K562 (cell line): Measurements from ENCODE around the gene ORAI3. TPM values are rescaled to one million over a fixed set of nuclear protein-coding genes. Genes with fewer than 3 reads are reported as not detected.

Source experiments
- ATAC-seq: fragments of 200-7000 bp; cut with Tn5 transposase; 3 replicates; pipeline ENCODE4 v1.9.1; 2020; ENCODE audit warnings: moderate library complexity
- BruUV-seq: library from RNA; stranded (reverse); fragments of 400-500 nt; replicated peaks from 2 replicates; lab custom pipeline; 2021; lab: Mats Ljungman, UMichigan
- CTCF ChIA-PET: fragments of 300-600 bp; formaldehyde crosslinking; extraction: SDS; loops from one replicate; lab custom pipeline; 2021; ENCODE audit warnings: low intra/inter-chr PET ratio; lab: Yijun Ruan, JAX
- POLR2A ChIA-PET: fragments of 300-600, 350-650 bp; sonication (Branson Sonifier 250); formaldehyde crosslinking; extraction: SDS; loops from one replicate; lab custom pipeline; 2021; ENCODE audit warnings: antibody characterized with exemption, inconsistent platforms; lab: Yijun Ruan, JAX
- DNase-seq, 4 experiments: peaks; one replicate each; pipeline versions ENCODE4 v3.0.0 to v3.0.0-alpha.2; 2011 to 2018; ENCODE audit warnings: low spot score in 3 of 4, mixed read lengths in 3 of 4; ENCODE audit errors: extremely low read depth in 1 of 4
- FAIRE-seq: peaks from 2 replicates; lab custom pipeline; 2011; peaks lifted over from hg19 to GRCh38; lab: Jason Lieb, UNC
- H2AFZ ChIP-seq: 2 replicates; pipeline ENCODE4 v1.6.0; 2011; ENCODE audit warnings: low read depth, low read length, control low read depth, inconsistent platforms
- H3K27ac ChIP-seq: fragments of 200-600 bp; 3 replicates; pipeline ENCODE4 v1.8.0; 2011; ENCODE audit warnings: low read depth, mild to moderate bottlenecking, control low read depth, inconsistent platforms, low read length, moderate library complexity, mixed read lengths; ENCODE audit errors: extremely low read depth
- H3K27me3 ChIP-seq, 2 experiments: fragments of 300-600 bp in 1 of 2; 2 replicates in 1 of 2; 3 replicates in 1 of 2; pipeline versions ENCODE4 v1.6.0 to v1.8.0; 2011; ENCODE audit warnings: inconsistent platforms in 2 of 2, low read length in 2 of 2, mild to moderate bottlenecking in 1 of 2, mixed read lengths in 1 of 2, moderate library complexity in 1 of 2; ENCODE audit not compliant: control insufficient read depth in 2 of 2, insufficient read depth in 2 of 2
- H3K36me3 ChIP-seq: fragments of 300-600 bp; 3 replicates; pipeline ENCODE4 v1.8.0; 2011; ENCODE audit warnings: mild to moderate bottlenecking, low read length, inconsistent platforms; ENCODE audit not compliant: control insufficient read depth, insufficient read depth
- H3K4me1 ChIP-seq, 2 experiments: fragments of 200-600 bp in 1 of 2; replicated peaks in 1 of 2; 2 replicates in 1 of 2; 3 replicates in 1 of 2; pipeline versions ENCODE4 v1.5.1 to v1.8.0; 2011; ENCODE audit warnings: inconsistent platforms in 2 of 2, low read length in 2 of 2, mild to moderate bottlenecking in 1 of 2, mixed read lengths in 1 of 2, moderate library complexity in 1 of 2; ENCODE audit not compliant: control insufficient read depth in 2 of 2, insufficient read depth in 2 of 2
- H3K4me2 ChIP-seq: 2 replicates; pipeline ENCODE4 v1.6.1; 2011; ENCODE audit warnings: low read length, control low read depth, inconsistent platforms, mixed read lengths; ENCODE audit not compliant: insufficient read depth
- H3K4me3 ChIP-seq: fragments of 200-600 bp; sonication (generic), shearing (Covaris generic); 2 replicates; pipeline ENCODE4 v1.5.1; 2016; ENCODE audit warnings: control low read depth, inconsistent platforms
- H3K79me2 ChIP-seq: fragments of 200-600 bp; 3 replicates; pipeline ENCODE4 v1.8.0; 2011; ENCODE audit warnings: low read length, inconsistent platforms; ENCODE audit not compliant: control insufficient read depth, insufficient read depth
- H3K9ac ChIP-seq, 2 experiments: 2 replicates each; pipeline versions ENCODE4 v1.6.0 to v1.6.1; 2011; ENCODE audit warnings: low read depth in 2 of 2, low read length in 2 of 2, control low read depth in 1 of 2, inconsistent platforms in 1 of 2, mild to moderate bottlenecking in 1 of 2, mixed read lengths in 1 of 2; ENCODE audit not compliant: insufficient read depth in 1 of 2
- H3K9me1 ChIP-seq: one replicate; pipeline ENCODE4 v1.6.0; 2011; ENCODE audit warnings: inconsistent platforms, mild to moderate bottlenecking, low read length, moderate library complexity; ENCODE audit not compliant: control insufficient read depth, insufficient read depth
- H3K9me3 ChIP-seq: replicated peaks from 2 replicates; pipeline ENCODE4 v1.5.1; 2011; ENCODE audit warnings: low read depth, low read length, inconsistent platforms; ENCODE audit not compliant: control insufficient read depth, insufficient read depth
- H4K20me1 ChIP-seq: replicated peaks from 2 replicates; pipeline ENCODE4 v1.6.1; 2011; ENCODE audit warnings: low read length, inconsistent platforms, mixed read lengths; ENCODE audit not compliant: control insufficient read depth, insufficient read depth
- BRD9 ChIP-seq: fragments of 450-650 bp; IDR thresholded peaks from 2 replicates; pipeline ENCODE4 v1.6.1; 2018; ENCODE audit warnings: low read depth; ENCODE audit not compliant: partially characterized antibody
- EHMT2 ChIP-seq: fragments of 450-650 bp; IDR thresholded peaks from 2 replicates; pipeline ENCODE4 v1.6.1; 2018; ENCODE audit warnings: antibody characterized with exemption
- KHSRP ChIP-seq: fragments of 450-650 bp; IDR thresholded peaks from 2 replicates; pipeline ENCODE4 v1.6.1; 2017
- NCOA1 ChIP-seq: fragments of 450-650 bp; IDR thresholded peaks from 2 replicates; pipeline ENCODE4 v1.6.1; 2016; ENCODE audit warnings: low read depth
- PTRF ChIP-seq: fragments of 450-650 bp; IDR thresholded peaks from 2 replicates; pipeline ENCODE4 v1.6.1; 2016; ENCODE audit warnings: mild to moderate bottlenecking, missing genetic modification characterization, missing compliant biosample characterization
- SMARCC2 ChIP-seq: fragments of 450-650 bp; IDR thresholded peaks from 2 replicates; pipeline ENCODE4 v1.6.1; 2017; ENCODE audit warnings: antibody characterized with exemption, moderate library complexity, mild to moderate bottlenecking, low read depth
- SP2 ChIP-seq: IDR thresholded peaks from 2 replicates; pipeline ENCODE4 v1.6.1; 2011; ENCODE audit warnings: mild to moderate bottlenecking, low read depth, low read length, moderate library complexity; ENCODE audit not compliant: poor library complexity, severe bottlenecking; ENCODE audit errors: extremely low read depth
- TFE3 ChIP-seq: fragments of 450-650 bp; formaldehyde crosslinking; IDR thresholded peaks from 2 replicates; pipeline ENCODE4 v1.4.0; 2020; ENCODE audit warnings: mild to moderate bottlenecking, mixed read lengths
- THAP12 ChIP-seq: fragments of 250-450 bp; sonication (Bioruptor Pico); IDR thresholded peaks from 2 replicates; pipeline ENCODE4 v1.9.0; 2021; ENCODE audit warnings: mild to moderate bottlenecking, inconsistent platforms
- ZNF592 ChIP-seq: fragments of 450-650 bp; IDR thresholded peaks from 2 replicates; pipeline ENCODE4 v1.6.1; 2017; ENCODE audit warnings: antibody characterized with exemption, mild to moderate bottlenecking
- WGBS: fragments of 100-300 bp; shearing (Covaris generic); methylation state at CpG from one replicate; pipeline ENCODE4 v1.1.6; 2016; ENCODE audit warnings: low coverage, mixed read lengths; ENCODE audit not compliant: insufficient coverage; ENCODE audit errors: missing lambda C conversion rate; 5-methylcytosine and 5-hydroxymethylcytosine counted together
- in situ Hi-C: fragments of 300-500 bp; cut with MboI; formaldehyde crosslinking; loops from 4 replicates; pipeline ENCODE4 v1.15.0; 2018; ENCODE audit warnings: inconsistent platforms, mixed read lengths
- intact Hi-C: fragments of 100-400 bp; cut with micrococcal nuclease; formaldehyde crosslinking; loops from 2 replicates; pipeline ENCODE4 v1.14.2; 2022
- polyA plus RNA-seq, 8 experiments: library from polyadenylated mRNA; depleted of rRNA in 4 of 8; stranded (reverse) in 5 of 8; unstranded in 3 of 8; fragments of >200 nt; fragmentation: Nextera tagmentation in 2 of 8; fragmentation: Illumina TruSeq in 1 of 8; extraction: Ambion mirVana in 2 of 8; extraction: Trizol in 1 of 8; gene quantifications; 2 replicates each; pipeline versions ENCODE4 v1.2.1 to v1.2.3, GENCODE V29; 2011 to 2014; ENCODE audit warnings: inconsistent platforms in 1 of 8, missing spikeins in 1 of 8
- total RNA-seq, 7 experiments: library from RNA; depleted of rRNA in 6 of 7; stranded (reverse); fragments of >200 nt in 6 of 7; fragmentation: Illumina TruSeq in 2 of 7; extraction: Trizol in 2 of 7; gene quantifications; 2 replicates each; pipeline versions ENCODE4 v1.2.1 to v1.2.3, GENCODE V29; 2011 to 2021; ENCODE audit warnings: low replicate concordance in 1 of 7

The ORAI3 gene
- total and polyA plus RNA-seq, 9 of the 15 experiments (the other 6 are each of a cell fraction or from before 2014, with no cell fraction given), result 4.9 to 23.3 (median 14.1) TPM

GRCh38 chr16:30992931-30993816 lies 44.3 kb downstream of the ORAI3 start:
- H3K36me3 ChIP-seq, result no peaks in the 10 kb centered on the region; the same call in 2 of the 3 replicates
- CTCF ChIA-PET, result no interaction called here
- H2AFZ ChIP-seq, result peak overlapping the region; percentile 93
- DNase-seq (peak in 3 of 4 experiments; percentile 44 to 68 (median 67)), ATAC-seq (peak; percentile 49), FAIRE-seq (peak; percentile 83)
- BruUV-seq, result no TSS peak
- peaks cover 30 to 53% of the 10 kb centered on the region in 2 experiments for H3K4me1 ChIP-seq
- no peak overlapping the region for H3K4me3 ChIP-seq
- peak overlapping the region; percentile 62 for H3K4me2 ChIP-seq
- in situ Hi-C loops (loop anchor here (10.0 to 25.0 kb wide), 2 partner anchors 322 to 444 kb away; partner anchors contain the start of genes COX6A2 and ZNF843), intact Hi-C loops (loop anchor here (5.0 kb wide), 2 partner anchors 39 to 79 kb away; partner anchors contain the start of genes STX4, ZNF646 and ZNF668)
- no peaks in the 10 kb centered on the region for H3K9me3 ChIP-seq
- peak overlapping the region; percentile 17 to 85; a peak in 3 of 4 replicates for H3K9ac ChIP-seq
- POLR2A ChIA-PET, result interaction anchor here (0.6 to 1.6 kb wide), 5 partner anchors 95 to 321 kb away, joined by 3 to 5 read pairs (median 3); partner anchors contain the start of genes FUS and PRSS53
- no peaks in the 10 kb centered on the region for H4K20me1 ChIP-seq
- WGBS, result 34% methylated on average over 27 of the region's 29 CpGs
- H3K27me3 ChIP-seq, result no peaks in the 10 kb centered on the region
- peaks cover 3% of the 10 kb centered on the region; the same call in 2 of the 3 replicates for H3K79me2 ChIP-seq
- H3K9me1 ChIP-seq, result no peaks in the 10 kb centered on the region
- H3K27ac ChIP-seq, result peak overlapping the region; percentile 61; the same call in 2 of the 3 replicates
- TF ChIP-seq NCOA1, result no peak
- TF ChIP-seq TFE3 (CRISPR knock-in tag), result no peak
- no peak for TF ChIP-seq KHSRP
- peak; percentile 93 for TF ChIP-seq ZNF592
- TF ChIP-seq EHMT2, result no peak
- no peak for TF ChIP-seq THAP12 (CRISPR knock-in tag)
- no peak for TF ChIP-seq SMARCC2
- no peak for TF ChIP-seq SP2
- TF ChIP-seq BRD9, result no peak
- peak; percentile 53; the same call in 1 of the 2 replicates for TF ChIP-seq PTRF (tag)
